Mucosa of descending colon (tissue), 3 donors: ENCODE measurements around the gene CD300H. TPM values are rescaled to one million over a fixed set of nuclear protein-coding genes. Genes with fewer than 3 reads are reported as not detected.
"Not testable (repeated sequence)": the region's sequence is repeated elsewhere in the genome, so short reads cannot be mapped to it uniquely, and the experiment has no call there.

Source experiments
- ATAC-seq: fragments of 200-7000 bp; cut with Tn5 transposase; one replicate; pipeline ENCODE4 v1.9.1; 2020; ENCODE audit warnings: mild to moderate bottlenecking, moderate library complexity
- DNase-seq, 3 donors: peaks; one replicate each; pipeline ENCODE4 v3.0.0-alpha.2; 2020
- H3K36me3 ChIP-seq: fragments of 200-600 bp; one replicate; pipeline ENCODE4 v1.8.0; 2021; ENCODE audit warnings: low read depth, mild to moderate bottlenecking
- H3K4me1 ChIP-seq: fragments of 200-600 bp; one replicate; pipeline ENCODE4 v1.8.0; 2021; ENCODE audit warnings: low read depth, mild to moderate bottlenecking
- H3K4me3 ChIP-seq: fragments of 200-600 bp; one replicate; pipeline ENCODE4 v1.8.0; 2021; ENCODE audit warnings: mild to moderate bottlenecking
- H3K9me3 ChIP-seq: fragments of 200-600 bp; one replicate; pipeline ENCODE4 v1.8.0; 2021; ENCODE audit warnings: mild to moderate bottlenecking
- CTCF ChIP-seq: fragments of 200-600 bp; IDR thresholded peaks from one replicate; pipeline ENCODE4 v1.8.0; 2022; ENCODE audit warnings: antibody characterized with exemption, mild to moderate bottlenecking
- intact Hi-C, 2 donors: fragments of 100-400 bp; cut with DNase I in 1 of 2; cut with micrococcal nuclease in 1 of 2; formaldehyde crosslinking; loops; one replicate each; pipeline versions ENCODE4 v1.11.0 to v1.11.1; 2022; cut with DNase I, micrococcal nuclease
- total RNA-seq, 3 donors: library from RNA; stranded (reverse); fragmentation: NEBNext Ultra II Directional in 2 of 3; extraction: Animal tissue kit (Norgen Biotek cat#: 25700) in 2 of 3; gene quantifications; one replicate each; pipeline versions ENCODE4 v1.2.1 to v1.2.4, GENCODE V29; 2021 to 2023
- donor health status: DM: no; HTN: no; CAD: no; lungs with moderate emphysema.
- donor health status: DM: no; HTN: no; CAD: no.
- donor health status: DM: no; HTN: yes; CAD: no.

The CD300H gene
- total RNA-seq, 3 donors from 2014 or later, result not detected

GRCh38 chr17:74582633-74583032 lies 15.3 kb upstream of the CD300H start:
- DNase-seq (no peak), ATAC-seq (peak; percentile 30)
- no peak for TF ChIP-seq CTCF
- Histone ChIP-seq H3K4me1 (no peaks in the 10 kb centered on the region), H3K4me3 (no peak overlapping the region), H3K36me3 (no peaks in the 10 kb centered on the region), H3K9me3 (no peaks in the 10 kb centered on the region)
- intact Hi-C loops, result no loop called here

DNA sequence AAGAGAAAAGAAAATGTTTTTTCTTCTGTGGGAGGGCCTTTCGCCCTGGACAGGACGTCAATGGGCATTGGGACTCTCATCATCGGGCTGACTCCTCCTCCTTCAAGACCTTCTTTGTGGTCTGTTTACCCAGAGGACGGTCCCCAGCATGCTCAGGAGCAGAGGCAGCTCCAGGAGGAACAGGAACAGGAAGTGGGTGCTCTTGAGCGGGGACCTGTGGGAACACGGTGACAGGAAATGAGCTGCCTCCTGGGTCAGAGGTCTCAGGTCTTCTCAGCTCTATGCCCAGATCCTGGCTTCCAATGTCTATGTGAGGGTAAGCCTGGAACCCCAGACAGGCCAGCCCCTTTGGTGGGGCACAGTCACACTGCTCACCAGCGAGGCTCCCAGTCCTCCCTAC lies 12.6 kb upstream of the CD300H start:
- DNase-seq (no peak), ATAC-seq (no peak)
- H3K9me3 ChIP-seq, result no peaks in the 10 kb centered on the region
- no peak for TF ChIP-seq CTCF
- H3K36me3 ChIP-seq, result no peaks in the 10 kb centered on the region
- no peak overlapping the region for H3K4me3 ChIP-seq
- intact Hi-C loops, result no loop called here
- no peaks in the 10 kb centered on the region for H3K4me1 ChIP-seq

DNA sequence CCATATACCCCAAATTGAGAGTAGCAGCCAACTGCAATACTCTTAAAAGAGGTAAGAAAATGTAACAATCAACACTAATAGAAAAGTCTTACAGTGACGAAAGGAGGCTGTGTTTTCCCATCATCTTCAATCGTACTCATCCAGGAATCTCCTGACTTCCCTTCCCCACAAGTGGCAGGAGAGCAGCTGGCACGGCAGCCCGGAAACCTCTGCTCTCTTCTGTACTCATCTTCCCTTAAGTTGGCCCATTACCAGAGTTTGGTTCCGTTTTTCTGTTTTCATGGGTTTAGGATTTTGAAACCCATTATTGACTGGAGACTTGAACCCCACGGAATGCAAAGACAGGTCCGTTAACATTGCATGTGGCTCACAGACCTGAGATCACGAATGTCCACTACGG lies 11.7 kb upstream of the CD300H start:
- no peak for TF ChIP-seq CTCF
- no peaks in the 10 kb centered on the region for H3K4me1 ChIP-seq
- no peak for ATAC-seq
- intact Hi-C loops, result no loop called here
- DNase-seq, result no peak
- no peaks in the 10 kb centered on the region for H3K9me3 ChIP-seq
- no peak overlapping the region for H3K4me3 ChIP-seq
- no peaks in the 10 kb centered on the region for H3K36me3 ChIP-seq

- intact Hi-C loops, result no loop called here
- no peak for TF ChIP-seq CTCF
- ATAC-seq, result peak; percentile 94
- Histone ChIP-seq H3K4me3 (no peak overlapping the region), H3K4me1 (no peaks in the 10 kb centered on the region), H3K9me3 (no peaks in the 10 kb centered on the region), H3K36me3 (no peaks in the 10 kb centered on the region)
- peak in 1 of 3 donors; percentile 27 for DNase-seq
These were observed 7.3 kb upstream of the CD300H start for GRCh38 chr17:74574489-74575142.

DNA sequence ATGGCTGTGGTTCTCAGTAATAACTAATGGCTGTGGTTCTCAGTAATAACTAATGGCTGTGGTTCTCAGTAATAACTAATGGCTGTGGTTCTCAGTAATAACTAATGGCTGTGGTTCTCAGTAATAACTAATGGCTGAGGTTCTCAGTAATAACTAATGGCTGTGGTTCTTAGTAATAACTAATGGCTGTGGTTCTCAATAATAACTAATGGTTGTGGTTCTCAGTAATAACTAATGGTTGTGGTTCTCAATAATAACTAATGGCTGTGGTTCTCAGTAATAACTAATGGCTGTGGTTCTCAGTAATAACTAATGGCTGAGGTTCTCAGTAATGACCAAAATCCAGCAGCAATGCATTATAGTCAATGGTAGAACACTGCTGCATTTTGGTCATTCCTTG lies 6.3 kb upstream of the CD300H start:
- intact Hi-C loops, ATAC-seq, H3K4me3 ChIP-seq: not testable (repeated sequence)

DNA sequence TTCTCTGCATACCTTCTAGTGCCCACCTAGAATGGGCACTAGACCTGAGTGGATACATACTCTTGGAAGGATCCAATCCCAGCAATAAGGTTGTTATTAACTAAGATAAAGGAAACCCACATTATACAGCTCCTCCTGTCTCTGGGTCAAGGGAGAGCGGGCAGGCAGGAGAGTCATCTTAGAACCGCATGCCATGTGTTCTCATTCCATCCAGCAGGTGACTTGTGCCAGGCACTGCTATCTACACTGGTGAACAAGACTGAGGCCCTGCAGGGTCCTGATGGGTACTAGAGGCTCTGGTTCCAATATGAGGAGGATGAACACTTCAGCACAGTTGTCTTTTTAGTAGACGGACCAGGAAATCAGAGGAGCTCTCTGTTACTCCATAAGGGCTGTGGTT lies 5.9 kb upstream of the CD300H start:
- Histone ChIP-seq H3K4me1 (no peaks in the 10 kb centered on the region), H3K4me3 (no peak overlapping the region), H3K9me3 (no peaks in the 10 kb centered on the region), H3K36me3 (no peaks in the 10 kb centered on the region)
- intact Hi-C loops, result no loop called here
- TF ChIP-seq CTCF, result no peak
- DNase-seq (no peak), ATAC-seq (no peak)

More for the DNA sequence above, 6.3 kb upstream of the CD300H start:
- not testable (repeated sequence) for DNase-seq, H3K9me3 ChIP-seq, H3K36me3 ChIP-seq, H3K4me1 ChIP-seq
